Nephron progenitor cell (in vitro differentiated cells): Measurements from ENCODE around the gene ATG9A.

Source experiments
- DNase-seq: peaks from one replicate; pipeline ENCODE4 v3.0.0; 2021
- H3K27ac Mint-ChIP-seq: 2 replicates; pipeline ENCODE4 v1.8.0; 2021; ENCODE audit warnings: mild to moderate bottlenecking, moderate library complexity, mixed read lengths
- H3K27me3 Mint-ChIP-seq: 2 replicates; pipeline ENCODE4 v1.8.0; 2021; ENCODE audit warnings: mild to moderate bottlenecking, low read depth, mixed read lengths; ENCODE audit not compliant: poor library complexity
- H3K36me3 Mint-ChIP-seq: 2 replicates; pipeline ENCODE4 v1.8.0; 2021; ENCODE audit warnings: low read depth, mixed read lengths
- H3K4me1 Mint-ChIP-seq: 2 replicates; pipeline ENCODE4 v1.8.0; 2021; ENCODE audit warnings: mixed read lengths
- H3K4me3 Mint-ChIP-seq: 2 replicates; pipeline ENCODE4 v1.8.0; 2021; ENCODE audit warnings: mild to moderate bottlenecking, moderate library complexity, mixed read lengths
- H3K9me3 Mint-ChIP-seq: 2 replicates; pipeline ENCODE4 v1.8.0; 2021; ENCODE audit warnings: mild to moderate bottlenecking, moderate library complexity, mixed read lengths
- TF ChIP-seq, protein P1 (sequence below): fragments of 200-600 bp; sonication (generic); IDR thresholded peaks from 2 replicates; pipeline ENCODE4 v1.5.0; 2021; ENCODE audit warnings: antibody characterized with exemption

ATG9A gene

DNA sequence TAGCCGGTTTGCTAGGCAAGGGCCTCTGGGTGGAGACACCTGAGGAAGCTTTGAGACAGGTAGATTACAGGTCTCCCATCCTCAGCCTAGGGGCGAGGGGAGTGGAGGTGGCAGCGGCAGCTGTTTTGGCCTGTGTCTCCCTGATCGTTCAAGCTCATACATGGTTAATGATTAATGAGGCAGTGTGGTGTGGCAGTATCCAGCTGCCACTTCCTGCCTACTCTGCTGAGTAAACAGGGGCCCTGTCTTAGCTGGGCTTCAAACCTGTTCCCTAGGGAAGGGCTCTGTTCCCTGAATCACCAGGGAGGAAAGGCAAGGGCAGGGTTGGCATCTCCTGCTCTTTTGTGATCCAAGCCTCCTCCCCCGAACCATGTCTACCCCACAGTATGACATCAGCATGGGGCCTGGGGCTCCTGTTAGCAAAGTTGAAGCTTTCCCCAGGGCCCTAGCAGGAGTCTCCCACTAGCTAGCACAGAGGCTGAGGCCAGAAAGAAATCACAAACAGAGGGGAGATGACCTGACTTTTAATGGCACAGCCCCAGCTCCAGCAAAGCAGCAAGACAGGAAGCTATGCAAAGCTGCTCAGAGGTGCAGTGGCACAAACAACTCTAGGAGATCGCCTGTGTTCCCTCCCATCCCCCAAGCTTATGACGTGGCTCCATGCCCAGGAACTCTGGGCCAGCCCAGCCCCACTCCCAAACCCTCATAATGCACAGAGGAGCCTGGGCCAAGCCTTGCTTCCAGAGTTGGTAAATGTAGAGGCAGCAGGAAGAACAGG is 20.0 kb upstream of the ATG9A start:
- peaks cover 8% of the 10 kb centered on the region for H3K36me3 Mint-ChIP-seq
- H3K4me3 Mint-ChIP-seq, result no peak overlapping the region
- H3K27me3 Mint-ChIP-seq, result peaks cover 43% of the 10 kb centered on the region
- TF ChIP-seq, protein P1, sequence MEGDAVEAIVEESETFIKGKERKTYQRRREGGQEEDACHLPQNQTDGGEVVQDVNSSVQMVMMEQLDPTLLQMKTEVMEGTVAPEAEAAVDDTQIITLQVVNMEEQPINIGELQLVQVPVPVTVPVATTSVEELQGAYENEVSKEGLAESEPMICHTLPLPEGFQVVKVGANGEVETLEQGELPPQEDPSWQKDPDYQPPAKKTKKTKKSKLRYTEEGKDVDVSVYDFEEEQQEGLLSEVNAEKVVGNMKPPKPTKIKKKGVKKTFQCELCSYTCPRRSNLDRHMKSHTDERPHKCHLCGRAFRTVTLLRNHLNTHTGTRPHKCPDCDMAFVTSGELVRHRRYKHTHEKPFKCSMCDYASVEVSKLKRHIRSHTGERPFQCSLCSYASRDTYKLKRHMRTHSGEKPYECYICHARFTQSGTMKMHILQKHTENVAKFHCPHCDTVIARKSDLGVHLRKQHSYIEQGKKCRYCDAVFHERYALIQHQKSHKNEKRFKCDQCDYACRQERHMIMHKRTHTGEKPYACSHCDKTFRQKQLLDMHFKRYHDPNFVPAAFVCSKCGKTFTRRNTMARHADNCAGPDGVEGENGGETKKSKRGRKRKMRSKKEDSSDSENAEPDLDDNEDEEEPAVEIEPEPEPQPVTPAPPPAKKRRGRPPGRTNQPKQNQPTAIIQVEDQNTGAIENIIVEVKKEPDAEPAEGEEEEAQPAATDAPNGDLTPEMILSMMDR, result no peak
- DNase-seq, result peak; percentile 16
- H3K9me3 Mint-ChIP-seq, result no peaks in the 10 kb centered on the region
- peak overlapping the region; percentile 84 for H3K27ac Mint-ChIP-seq
- peaks cover 56% of the 10 kb centered on the region for H3K4me1 Mint-ChIP-seq

DNA sequence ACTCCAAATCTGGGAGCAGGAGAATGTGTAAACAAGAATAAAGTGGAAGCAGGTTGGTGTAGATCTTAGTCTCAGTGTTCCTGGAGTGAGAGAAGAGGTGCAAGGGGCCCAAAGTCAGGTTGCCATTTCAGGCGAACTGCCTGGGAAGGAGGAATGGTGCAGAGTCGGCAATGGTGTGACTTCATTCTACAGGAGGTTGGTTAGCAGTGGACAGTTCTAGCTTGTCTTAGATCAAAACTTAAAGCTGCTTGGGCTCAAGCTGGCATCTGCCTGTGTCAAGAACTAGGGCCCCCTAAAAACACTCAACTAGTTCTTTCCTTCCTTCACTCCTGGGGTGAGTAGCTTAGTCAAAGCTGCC is 19.4 kb upstream of the ATG9A start:
- Mint-ChIP-seq H3K36me3 (peaks cover 8% of the 10 kb centered on the region), H3K27me3 (peaks cover 37% of the 10 kb centered on the region), H3K9me3 (no peaks in the 10 kb centered on the region), H3K4me1 (peaks cover 57% of the 10 kb centered on the region), H3K27ac (peak overlapping the region; percentile 44), H3K4me3 (no peak overlapping the region)
- DNase-seq, result no peak
- TF ChIP-seq, protein P1, result no peak

DNA sequence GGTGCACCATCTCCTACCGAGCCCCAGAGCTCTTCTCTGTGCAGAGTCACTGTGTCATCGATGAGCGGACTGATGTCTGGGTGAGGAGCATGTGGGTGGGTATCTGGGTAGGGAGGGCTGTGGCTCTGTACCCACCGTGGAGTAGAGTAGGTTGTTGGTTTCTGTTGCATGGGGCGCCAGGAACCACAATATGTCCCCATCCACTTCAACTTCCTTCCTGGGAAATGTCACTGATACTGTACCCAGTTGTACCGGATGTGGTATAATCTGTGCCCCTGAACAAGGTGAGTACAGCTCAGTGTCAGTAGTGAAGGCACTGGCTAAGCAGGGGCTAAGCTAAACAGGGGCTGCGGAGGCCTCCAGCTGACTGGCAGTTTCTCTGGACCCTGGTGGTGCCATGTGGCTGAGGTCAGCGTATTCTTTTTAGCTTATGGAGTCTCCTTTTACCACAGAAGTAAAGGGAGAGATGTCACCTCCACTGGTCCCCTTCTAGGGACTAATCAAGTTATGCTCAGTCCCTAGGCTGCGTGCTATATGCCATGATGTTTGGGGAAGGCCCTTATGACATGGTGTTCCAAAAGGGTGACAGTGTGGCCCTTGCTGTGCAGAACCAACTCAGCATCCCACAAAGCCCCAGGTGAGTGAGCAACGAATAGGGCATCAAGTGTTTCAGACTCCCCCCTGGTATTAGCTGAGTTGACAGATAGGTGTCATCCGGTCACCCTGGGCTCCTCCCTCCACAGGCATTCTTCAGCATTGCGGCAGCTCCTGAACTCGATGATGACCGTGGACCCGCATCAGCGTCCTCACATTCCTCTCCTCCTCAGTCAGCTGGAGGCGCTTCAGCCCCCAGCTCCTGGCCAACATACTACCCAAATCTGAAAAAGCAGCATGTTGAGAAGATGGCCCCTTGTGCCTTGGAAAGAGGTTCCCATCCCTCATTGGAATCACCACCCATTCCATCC is 18.5 kb upstream of the ATG9A start:
- Mint-ChIP-seq H3K4me1 (peaks cover 65% of the 10 kb centered on the region), H3K36me3 (peaks cover 8% of the 10 kb centered on the region), H3K27ac (no peak overlapping the region), H3K9me3 (no peaks in the 10 kb centered on the region), H3K27me3 (peaks cover 33% of the 10 kb centered on the region), H3K4me3 (no peak overlapping the region)
- DNase-seq, result no peak
- TF ChIP-seq, protein P1, result no peak

DNA sequence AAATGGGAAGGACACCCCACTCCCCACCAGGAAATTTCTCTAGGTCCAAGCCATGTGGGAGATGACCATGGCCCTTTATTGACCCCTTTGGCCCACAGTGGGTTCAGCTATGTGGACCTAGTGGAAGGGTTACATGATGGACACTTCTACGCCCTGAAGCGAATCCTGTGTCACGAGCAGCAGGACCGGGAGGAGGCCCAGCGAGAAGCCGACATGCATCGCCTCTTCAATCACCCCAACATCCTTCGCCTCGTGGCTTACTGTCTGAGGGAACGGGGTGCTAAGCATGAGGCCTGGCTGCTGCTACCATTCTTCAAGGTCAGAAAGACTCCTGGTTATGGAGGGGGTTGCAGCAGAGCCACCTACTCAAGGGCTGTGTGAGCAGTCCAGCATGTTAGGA is 17.1 kb upstream of the ATG9A start:
- Mint-ChIP-seq H3K9me3 (no peaks in the 10 kb centered on the region), H3K4me1 (peaks cover 59% of the 10 kb centered on the region), H3K27ac (no peak overlapping the region), H3K4me3 (peak overlapping the region; percentile 96), H3K36me3 (peaks cover 8% of the 10 kb centered on the region), H3K27me3 (peaks cover 19% of the 10 kb centered on the region)
- TF ChIP-seq, protein P1, result no peak
- no peak for DNase-seq

DNA sequence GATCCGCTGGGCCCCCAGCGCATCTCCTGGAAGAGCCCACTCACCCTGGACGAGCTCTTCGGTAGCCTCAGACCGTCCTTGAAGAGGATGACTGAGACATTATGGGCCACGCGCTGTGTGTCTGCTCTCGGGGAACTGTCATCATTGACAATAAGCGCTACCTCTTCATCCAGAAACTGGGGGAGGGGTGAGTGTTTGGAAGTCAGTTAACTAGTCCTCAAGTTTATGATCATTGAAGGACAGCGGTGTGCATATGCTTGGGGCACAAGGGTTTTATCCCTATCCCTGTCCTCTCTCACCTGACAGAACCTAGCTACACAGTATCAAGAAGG is 16.4 kb upstream of the ATG9A start:
- Mint-ChIP-seq H3K36me3 (peaks cover 8% of the 10 kb centered on the region), H3K27ac (peak overlapping the region; percentile 98), H3K4me3 (peak overlapping the region; percentile 96), H3K4me1 (peaks cover 58% of the 10 kb centered on the region), H3K9me3 (no peaks in the 10 kb centered on the region), H3K27me3 (peaks cover 12% of the 10 kb centered on the region)
- TF ChIP-seq, protein P1, result no peak
- DNase-seq, result no peak
